ENCODE data around the gene MYBPC2.

MYBPC2 gene

DNA sequence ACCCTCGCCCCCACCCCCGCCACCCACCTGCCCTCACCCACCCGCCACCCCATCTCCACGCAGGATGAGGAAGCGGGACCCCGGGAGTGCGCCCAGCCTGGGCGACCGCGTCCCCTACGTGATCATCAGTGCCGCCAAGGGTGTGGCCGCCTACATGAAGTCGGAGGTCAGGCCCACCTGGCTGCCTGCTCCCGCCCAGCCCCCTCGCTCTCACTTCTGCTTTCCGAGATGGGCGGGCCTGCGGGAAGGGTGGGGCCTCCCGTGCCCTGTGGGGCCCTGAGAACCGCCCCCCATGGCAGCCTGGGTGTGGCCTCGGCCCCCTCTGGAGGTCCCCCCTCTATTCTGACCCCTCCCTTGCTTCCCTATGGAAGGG is 17.0 kb upstream of the MYBPC2 start:
- Histone ChIP-seq H3K36me3 (ENCODE audit: insufficient read depth, low read length) (peaks cover 8% of the 10 kb centered on the region), H3K9me3 (ENCODE audit: low read length) (no peaks in the 10 kb centered on the region), H2AFZ (ENCODE audit: low read depth, low read length) (no peak overlapping the region), H3K4me3 (ENCODE audit: low read length) (no peak overlapping the region), H3K27me3 (ENCODE audit: insufficient read depth, low read length) (no peaks in the 10 kb centered on the region), H3K4me1 (ENCODE audit: insufficient read depth, low read length) (no peaks in the 10 kb centered on the region)

DNA sequence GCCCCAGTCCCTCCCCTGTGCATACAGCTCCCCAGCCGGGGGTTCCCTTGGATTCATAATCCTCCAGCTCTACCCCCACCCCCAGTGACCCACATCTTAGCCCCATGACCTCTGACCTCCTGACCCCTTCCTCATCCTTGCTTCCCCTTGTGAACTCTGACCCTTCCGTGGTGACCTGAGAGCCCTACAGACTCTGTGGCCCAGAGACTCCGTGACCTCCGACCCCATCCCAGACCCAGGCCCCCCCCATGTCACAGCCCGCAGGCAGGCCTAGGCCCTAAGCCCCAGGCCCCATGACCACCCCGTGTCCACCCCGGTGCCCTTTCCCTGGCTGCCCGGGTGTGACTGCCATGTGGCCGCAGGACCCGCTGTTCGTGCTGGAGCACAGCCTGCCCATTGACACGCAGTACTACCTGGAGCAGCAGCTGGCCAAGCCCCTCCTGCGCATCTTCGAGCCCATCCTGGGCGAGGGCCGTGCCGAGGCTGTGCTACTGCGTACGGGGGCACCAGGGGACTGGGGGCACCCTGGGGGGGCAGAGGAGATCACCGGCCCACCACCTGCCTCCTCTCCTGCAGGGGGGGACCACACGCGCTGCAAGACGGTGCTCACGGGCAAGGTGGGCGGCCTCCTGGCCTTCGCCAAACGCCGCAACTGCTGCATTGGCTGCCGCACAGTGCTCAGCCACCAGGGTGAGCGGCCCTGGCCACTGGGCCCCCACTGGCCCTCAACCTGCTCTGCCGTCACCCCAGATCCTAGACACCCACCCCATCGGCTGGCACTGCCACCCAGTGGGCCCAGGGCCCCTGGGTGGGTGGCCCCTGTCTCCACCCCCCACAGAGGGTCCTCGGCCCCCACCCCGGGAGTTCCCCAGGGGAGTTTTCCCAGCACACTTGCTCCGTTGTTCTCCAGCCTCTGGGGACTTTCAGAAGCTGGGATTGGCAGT is 16.4 kb upstream of the MYBPC2 start:
- Histone ChIP-seq H3K27me3 (ENCODE audit: insufficient read depth, low read length) (no peaks in the 10 kb centered on the region), H3K4me3 (ENCODE audit: low read length) (no peak overlapping the region)

DNA sequence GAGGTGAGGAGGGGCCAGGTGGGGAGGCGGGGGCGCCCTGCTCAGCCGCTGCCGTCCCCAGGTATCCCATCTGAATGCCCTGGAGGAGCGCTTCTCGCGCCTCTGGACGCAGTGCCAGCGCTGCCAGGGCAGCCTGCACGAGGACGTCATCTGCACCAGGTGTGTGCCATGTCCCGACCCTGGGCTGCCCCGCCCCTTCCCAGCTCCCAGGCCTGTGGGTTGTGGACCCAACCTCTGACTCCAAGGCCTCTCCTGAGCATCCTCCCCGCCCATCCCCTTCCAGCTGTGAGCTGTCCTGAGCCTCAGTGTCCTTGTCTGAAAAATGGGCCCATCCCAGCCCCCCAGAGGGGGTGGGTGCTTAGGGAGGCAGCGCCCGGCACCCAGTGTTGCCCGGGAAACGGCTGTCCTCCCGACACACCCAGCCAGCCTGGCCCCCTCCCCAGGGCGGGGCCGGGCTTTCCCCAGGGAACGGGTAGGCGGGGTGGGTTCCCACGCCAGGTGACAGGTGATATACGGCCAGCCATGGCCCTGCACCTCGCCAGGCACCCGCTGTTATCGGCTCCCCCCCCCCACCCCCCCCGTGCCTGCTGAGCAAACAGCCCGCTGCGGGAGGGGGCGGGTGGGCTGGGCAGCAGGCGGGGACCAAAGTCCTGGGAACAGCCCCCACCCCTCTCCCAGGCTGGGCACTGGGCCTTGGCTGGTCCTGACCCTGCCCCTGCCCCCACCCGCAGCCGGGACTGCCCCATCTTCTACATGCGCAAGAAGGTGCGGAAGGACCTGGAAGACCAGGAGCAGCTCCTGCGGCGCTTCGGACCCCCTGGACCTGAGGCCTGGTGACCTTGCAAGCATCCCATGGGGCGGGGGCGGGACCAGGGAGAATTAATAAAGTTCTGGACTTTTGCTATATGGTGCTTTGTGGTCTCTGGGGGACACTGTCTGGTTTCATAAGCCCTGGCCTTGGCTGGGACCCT is 15.3 kb upstream of the MYBPC2 start:
- peaks cover 8% of the 10 kb centered on the region for H3K36me3 ChIP-seq (ENCODE audit: insufficient read depth, low read length)
- no peak overlapping the region for H3K4me3 ChIP-seq (ENCODE audit: low read length)
- H3K9me3 ChIP-seq (ENCODE audit: low read length) = no peaks in the 10 kb centered on the region
- no peaks in the 10 kb centered on the region for H3K4me1 ChIP-seq (ENCODE audit: insufficient read depth, low read length)
- H3K27me3 ChIP-seq (ENCODE audit: insufficient read depth, low read length) = no peaks in the 10 kb centered on the region
- no peak overlapping the region for H2AFZ ChIP-seq (ENCODE audit: low read depth, low read length)

More for the DNA sequence above, 16.4 kb upstream of the MYBPC2 start:
- Histone ChIP-seq H3K4me1 (ENCODE audit: insufficient read depth, low read length) (no peaks in the 10 kb centered on the region), H3K36me3 (ENCODE audit: insufficient read depth, low read length) (peaks cover 8% of the 10 kb centered on the region), H3K9me3 (ENCODE audit: low read length) (no peaks in the 10 kb centered on the region), H2AFZ (ENCODE audit: low read depth, low read length) (no peak overlapping the region)

GRCh38 chr19:50418176-50419021 is 14.3 kb upstream of the MYBPC2 start, which contains the start of gene SPIB:
TSS of gene SPIB (plus strand) at chr19:50418938. CDS start at chr19:50418963, 25 bp downstream.
- Histone ChIP-seq H3K36me3 (ENCODE audit: insufficient read depth, low read length) (peaks cover 6% of the 10 kb centered on the region), H3K4me1 (ENCODE audit: insufficient read depth, low read length) (no peaks in the 10 kb centered on the region), H2AFZ (ENCODE audit: low read depth, low read length) (no peak within 1 kb of the TSS), H3K4me3 (ENCODE audit: low read length) (no peak within 1 kb of the TSS), H3K9me3 (ENCODE audit: low read length) (no peaks in the 10 kb centered on the region), H3K27me3 (ENCODE audit: insufficient read depth, low read length) (no peaks in the 10 kb centered on the region)

DNA sequence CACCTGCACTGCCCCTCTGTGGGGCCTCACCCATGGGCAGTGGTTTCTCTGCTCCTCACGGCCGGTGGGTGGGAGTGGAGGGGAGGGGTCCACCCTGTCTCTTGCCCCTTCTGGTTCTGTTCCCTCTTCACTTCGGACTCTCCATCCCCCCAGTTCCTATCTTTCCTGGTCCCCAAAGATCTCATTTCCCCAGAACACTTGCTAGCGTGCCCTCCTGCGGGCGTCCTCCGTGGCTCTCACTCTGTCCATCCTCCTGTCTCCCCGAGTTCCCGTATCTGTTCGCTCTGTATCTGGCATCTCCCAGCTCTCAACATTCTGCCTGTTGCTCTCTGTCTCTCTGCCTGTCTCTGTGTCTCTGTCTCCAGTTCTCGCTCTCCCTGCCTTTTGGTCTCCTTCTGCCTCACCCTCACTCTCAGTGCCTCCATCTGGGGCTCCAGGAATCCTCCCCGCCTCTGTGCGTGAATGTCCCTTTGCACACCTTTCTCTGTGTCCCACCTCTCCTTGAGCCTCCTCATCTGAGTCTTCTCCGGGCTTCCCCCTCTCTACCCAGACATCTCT is 13.6 kb upstream of the MYBPC2 start:
- H3K4me3 ChIP-seq (ENCODE audit: low read length) = no peak overlapping the region
- H3K4me1 ChIP-seq (ENCODE audit: insufficient read depth, low read length) = no peaks in the 10 kb centered on the region
- H2AFZ ChIP-seq (ENCODE audit: low read depth, low read length) = no peak overlapping the region
- no peaks in the 10 kb centered on the region for H3K27me3 ChIP-seq (ENCODE audit: insufficient read depth, low read length)
- no peaks in the 10 kb centered on the region for H3K9me3 ChIP-seq (ENCODE audit: low read length)
- H3K36me3 ChIP-seq (ENCODE audit: insufficient read depth, low read length) = peaks cover under 1% of the 10 kb centered on the region

DNA sequence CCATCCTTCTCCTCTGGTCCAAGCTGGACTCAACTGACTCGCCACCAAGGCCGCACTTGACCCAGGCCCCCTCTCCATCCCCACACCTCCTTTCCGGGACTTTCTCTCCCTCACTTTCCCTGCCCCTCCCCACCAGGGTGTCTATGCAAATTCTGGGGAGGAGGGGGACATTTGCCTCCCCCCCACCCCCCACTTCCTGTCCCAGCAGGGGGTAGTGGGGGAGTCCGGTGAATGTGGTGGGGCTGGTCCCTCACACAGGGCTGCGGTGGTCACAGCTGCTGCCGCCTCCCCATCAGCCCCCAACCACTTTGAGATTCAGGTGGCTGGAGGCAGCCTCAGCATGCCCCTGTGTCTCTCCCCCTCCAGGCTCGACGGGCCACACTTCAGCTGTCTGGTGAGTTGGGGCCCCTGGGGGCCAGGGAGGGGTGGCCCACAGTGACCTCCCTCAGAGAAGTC is 13.1 kb upstream of the MYBPC2 start:
- Histone ChIP-seq H3K36me3 (ENCODE audit: insufficient read depth, low read length) (no peaks in the 10 kb centered on the region), H3K4me1 (ENCODE audit: insufficient read depth, low read length) (no peaks in the 10 kb centered on the region), H3K9me3 (ENCODE audit: low read length) (no peaks in the 10 kb centered on the region), H2AFZ (ENCODE audit: low read depth, low read length) (no peak overlapping the region), H3K4me3 (ENCODE audit: low read length) (no peak overlapping the region), H3K27me3 (ENCODE audit: insufficient read depth, low read length) (no peaks in the 10 kb centered on the region)

DNA sequence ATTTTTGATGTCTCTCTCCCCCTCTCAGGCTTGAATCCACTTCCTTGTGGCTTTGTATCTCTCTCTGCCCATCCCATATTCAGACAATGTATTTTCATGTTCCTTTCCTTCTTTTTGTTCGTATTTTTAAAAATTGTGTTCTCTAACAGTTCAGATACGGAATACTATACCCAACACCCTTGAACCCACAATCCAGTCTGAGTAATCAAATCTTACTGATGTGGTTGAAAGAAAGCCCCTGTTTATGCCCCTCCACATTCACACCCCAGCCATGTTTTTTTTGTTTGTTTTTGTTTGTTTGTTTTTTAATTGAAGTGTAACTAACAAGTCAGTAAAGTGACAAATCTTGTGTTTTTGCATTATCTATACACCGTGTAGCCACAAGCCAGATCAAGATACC is 12.6 kb upstream of the MYBPC2 start:
- no peaks in the 10 kb centered on the region for H3K4me1 ChIP-seq (ENCODE audit: insufficient read depth, low read length)
- no peak overlapping the region for H3K4me3 ChIP-seq (ENCODE audit: low read length)
- H3K36me3 ChIP-seq (ENCODE audit: insufficient read depth, low read length) = no peaks in the 10 kb centered on the region
- H3K9me3 ChIP-seq (ENCODE audit: low read length) = no peaks in the 10 kb centered on the region
- H2AFZ ChIP-seq (ENCODE audit: low read depth, low read length) = no peak overlapping the region
- H3K27me3 ChIP-seq (ENCODE audit: insufficient read depth, low read length) = no peaks in the 10 kb centered on the region

- H2AFZ ChIP-seq (ENCODE audit: low read depth, low read length) = no peak overlapping the region
- H3K27me3 ChIP-seq (ENCODE audit: insufficient read depth, low read length) = no peaks in the 10 kb centered on the region
- no peaks in the 10 kb centered on the region for H3K36me3 ChIP-seq (ENCODE audit: insufficient read depth, low read length)
- H3K4me3 ChIP-seq (ENCODE audit: low read length) = no peak overlapping the region
- no peaks in the 10 kb centered on the region for H3K9me3 ChIP-seq (ENCODE audit: low read length)
- H3K4me1 ChIP-seq (ENCODE audit: insufficient read depth, low read length) = no peaks in the 10 kb centered on the region
Observed at GRCh38 chr19:50420808-50421207, 11.9 kb upstream of the MYBPC2 start.

GRCh38 chr19:50422397-50423278 is 10.1 kb upstream of the MYBPC2 start:
- Histone ChIP-seq H2AFZ (ENCODE audit: low read depth, low read length) (no peak overlapping the region), H3K9me3 (ENCODE audit: low read length) (no peaks in the 10 kb centered on the region), H3K4me1 (ENCODE audit: insufficient read depth, low read length) (no peaks in the 10 kb centered on the region)

DNA sequence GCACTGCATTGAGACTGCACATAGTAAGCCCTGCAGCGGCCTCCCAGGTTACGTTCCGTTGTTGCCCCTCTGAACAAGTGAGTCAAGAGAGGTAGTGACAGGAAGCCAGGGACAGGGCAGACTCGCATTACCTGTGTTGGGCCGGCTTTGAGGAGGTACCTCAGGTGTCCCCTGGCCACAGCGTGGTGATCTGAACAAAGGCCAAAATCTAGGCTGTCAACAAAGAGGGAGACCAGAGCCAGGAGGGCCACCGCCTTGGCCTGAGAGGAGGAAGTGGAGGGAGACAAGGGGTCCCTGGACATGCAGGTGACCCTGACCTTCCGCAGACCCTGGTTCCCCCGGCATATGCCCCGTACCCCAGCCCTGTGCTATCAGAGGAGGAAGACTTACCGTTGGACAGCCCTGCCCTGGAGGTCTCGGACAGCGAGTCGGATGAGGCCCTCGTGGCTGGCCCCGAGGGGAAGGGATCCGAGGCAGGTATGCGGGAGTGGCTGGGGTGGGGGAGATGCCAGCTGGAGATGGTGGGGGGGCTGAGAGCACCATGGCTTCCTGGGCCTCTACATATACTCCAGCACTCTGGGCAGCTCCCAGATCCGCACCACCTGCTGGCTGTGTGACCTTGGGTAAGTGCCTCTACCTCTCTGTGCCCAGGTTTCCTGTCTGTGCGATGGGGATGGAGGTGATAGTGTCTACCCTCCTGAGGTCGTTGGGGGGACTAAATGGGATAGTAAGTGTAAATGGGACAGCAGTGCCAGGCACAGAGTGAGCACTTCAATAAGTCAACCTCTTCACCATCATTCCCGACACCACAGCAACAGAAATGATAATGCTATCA is 9.2 kb upstream of the MYBPC2 start:
- no peaks in the 10 kb centered on the region for H3K36me3 ChIP-seq (ENCODE audit: insufficient read depth, low read length)
- no peak overlapping the region for H3K4me3 ChIP-seq (ENCODE audit: low read length)
- no peaks in the 10 kb centered on the region for H3K9me3 ChIP-seq (ENCODE audit: low read length)
- H3K27me3 ChIP-seq (ENCODE audit: insufficient read depth, low read length) = peaks cover 4% of the 10 kb centered on the region
- no peaks in the 10 kb centered on the region for H3K4me1 ChIP-seq (ENCODE audit: insufficient read depth, low read length)
- no peak overlapping the region for H2AFZ ChIP-seq (ENCODE audit: low read depth, low read length)

More at GRCh38 chr19:50422397-50423278, 10.1 kb upstream of the MYBPC2 start:
- no peak overlapping the region for H3K4me3 ChIP-seq (ENCODE audit: low read length)
- no peaks in the 10 kb centered on the region for H3K36me3 ChIP-seq (ENCODE audit: insufficient read depth, low read length)
- no peaks in the 10 kb centered on the region for H3K27me3 ChIP-seq (ENCODE audit: insufficient read depth, low read length)

DNA sequence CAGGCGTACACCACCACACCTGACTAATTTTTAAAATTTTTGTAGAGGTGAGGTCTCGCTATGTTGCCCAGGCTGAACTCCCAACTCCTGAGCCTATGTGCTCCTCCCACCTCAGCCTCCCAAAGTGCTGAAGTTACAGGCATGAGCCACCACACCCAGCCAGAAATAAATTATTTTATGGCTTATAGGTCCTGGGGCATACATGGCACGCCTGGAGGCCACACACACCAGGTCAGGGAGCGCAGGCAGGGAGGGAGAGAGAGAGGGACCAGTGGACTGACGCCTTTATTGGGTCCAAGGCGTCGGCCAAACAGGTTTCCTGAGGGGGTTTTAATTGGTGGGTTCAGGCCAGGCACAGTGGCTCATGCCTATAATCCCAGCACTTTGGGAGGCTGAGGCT is 7.1 kb upstream of the MYBPC2 start:
- no peaks in the 10 kb centered on the region for H3K36me3 ChIP-seq (ENCODE audit: insufficient read depth, low read length)

More for the DNA sequence above, 7.1 kb upstream of the MYBPC2 start:
- H3K4me3 ChIP-seq (ENCODE audit: low read length) = no peak overlapping the region
- peaks cover 16% of the 10 kb centered on the region for H3K27me3 ChIP-seq (ENCODE audit: insufficient read depth, low read length)
- H3K4me1 ChIP-seq (ENCODE audit: insufficient read depth, low read length) = no peaks in the 10 kb centered on the region
- H2AFZ ChIP-seq (ENCODE audit: low read depth, low read length) = no peak overlapping the region
- no peaks in the 10 kb centered on the region for H3K9me3 ChIP-seq (ENCODE audit: low read length)

All from neuron (in vitro differentiated cells).